ENCODE data around the gene ADGRV1.

Gene ADGRV1, protein sequence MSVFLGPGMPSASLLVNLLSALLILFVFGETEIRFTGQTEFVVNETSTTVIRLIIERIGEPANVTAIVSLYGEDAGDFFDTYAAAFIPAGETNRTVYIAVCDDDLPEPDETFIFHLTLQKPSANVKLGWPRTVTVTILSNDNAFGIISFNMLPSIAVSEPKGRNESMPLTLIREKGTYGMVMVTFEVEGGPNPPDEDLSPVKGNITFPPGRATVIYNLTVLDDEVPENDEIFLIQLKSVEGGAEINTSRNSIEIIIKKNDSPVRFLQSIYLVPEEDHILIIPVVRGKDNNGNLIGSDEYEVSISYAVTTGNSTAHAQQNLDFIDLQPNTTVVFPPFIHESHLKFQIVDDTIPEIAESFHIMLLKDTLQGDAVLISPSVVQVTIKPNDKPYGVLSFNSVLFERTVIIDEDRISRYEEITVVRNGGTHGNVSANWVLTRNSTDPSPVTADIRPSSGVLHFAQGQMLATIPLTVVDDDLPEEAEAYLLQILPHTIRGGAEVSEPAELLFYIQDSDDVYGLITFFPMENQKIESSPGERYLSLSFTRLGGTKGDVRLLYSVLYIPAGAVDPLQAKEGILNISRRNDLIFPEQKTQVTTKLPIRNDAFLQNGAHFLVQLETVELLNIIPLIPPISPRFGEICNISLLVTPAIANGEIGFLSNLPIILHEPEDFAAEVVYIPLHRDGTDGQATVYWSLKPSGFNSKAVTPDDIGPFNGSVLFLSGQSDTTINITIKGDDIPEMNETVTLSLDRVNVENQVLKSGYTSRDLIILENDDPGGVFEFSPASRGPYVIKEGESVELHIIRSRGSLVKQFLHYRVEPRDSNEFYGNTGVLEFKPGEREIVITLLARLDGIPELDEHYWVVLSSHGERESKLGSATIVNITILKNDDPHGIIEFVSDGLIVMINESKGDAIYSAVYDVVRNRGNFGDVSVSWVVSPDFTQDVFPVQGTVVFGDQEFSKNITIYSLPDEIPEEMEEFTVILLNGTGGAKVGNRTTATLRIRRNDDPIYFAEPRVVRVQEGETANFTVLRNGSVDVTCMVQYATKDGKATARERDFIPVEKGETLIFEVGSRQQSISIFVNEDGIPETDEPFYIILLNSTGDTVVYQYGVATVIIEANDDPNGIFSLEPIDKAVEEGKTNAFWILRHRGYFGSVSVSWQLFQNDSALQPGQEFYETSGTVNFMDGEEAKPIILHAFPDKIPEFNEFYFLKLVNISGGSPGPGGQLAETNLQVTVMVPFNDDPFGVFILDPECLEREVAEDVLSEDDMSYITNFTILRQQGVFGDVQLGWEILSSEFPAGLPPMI (N-terminal part only)

DNA sequence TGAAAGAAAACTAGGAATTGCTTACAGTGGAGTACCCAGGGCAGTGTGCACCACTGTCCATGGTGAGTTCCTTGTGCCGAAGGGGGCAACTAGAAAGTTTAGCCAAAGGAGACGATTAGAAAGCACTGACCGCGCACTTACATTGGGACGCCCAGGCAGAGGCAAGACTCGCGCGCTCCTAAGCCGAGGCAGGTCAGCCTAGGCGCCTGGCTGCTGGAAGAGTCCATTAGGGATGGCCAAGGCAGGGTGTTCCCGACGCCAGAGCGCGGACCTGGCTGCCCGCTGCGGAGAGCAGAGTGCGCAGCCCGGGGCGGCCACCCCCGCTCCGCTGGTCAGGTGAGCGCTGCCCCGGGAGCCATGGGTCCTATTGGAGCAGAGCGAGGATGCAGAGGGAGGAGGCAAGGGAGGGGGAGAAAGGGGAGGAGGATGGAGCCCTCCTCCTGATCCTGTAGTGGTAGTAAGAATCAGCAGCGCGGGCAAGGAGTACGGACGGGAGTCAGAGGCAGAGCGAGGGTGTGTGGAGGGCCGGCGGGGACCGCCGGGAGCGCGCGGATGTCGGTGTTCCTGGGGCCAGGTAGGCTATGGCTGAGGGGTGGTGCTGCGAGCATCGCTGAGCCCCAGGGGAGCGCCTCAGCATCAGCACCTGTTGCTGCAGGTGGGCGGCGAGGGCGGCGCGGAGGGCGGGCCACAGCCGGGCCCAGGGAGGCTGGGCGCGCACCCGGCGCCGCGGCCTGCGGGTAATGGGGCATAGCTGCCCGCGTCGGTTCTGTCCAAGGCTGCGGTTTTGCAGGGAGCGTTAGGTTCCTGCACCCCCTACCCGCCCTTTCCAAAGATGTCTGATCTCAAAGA lies at the start of gene ADGRV1:
Gene ADGRV1 (plus strand): TSS at position 454 of the 849 bp plus-strand sequence. CDS start 99 bp downstream, at position 553.
- peak; percentile 34 for DNase-seq (ENCODE audit: low spot score)

DNA sequence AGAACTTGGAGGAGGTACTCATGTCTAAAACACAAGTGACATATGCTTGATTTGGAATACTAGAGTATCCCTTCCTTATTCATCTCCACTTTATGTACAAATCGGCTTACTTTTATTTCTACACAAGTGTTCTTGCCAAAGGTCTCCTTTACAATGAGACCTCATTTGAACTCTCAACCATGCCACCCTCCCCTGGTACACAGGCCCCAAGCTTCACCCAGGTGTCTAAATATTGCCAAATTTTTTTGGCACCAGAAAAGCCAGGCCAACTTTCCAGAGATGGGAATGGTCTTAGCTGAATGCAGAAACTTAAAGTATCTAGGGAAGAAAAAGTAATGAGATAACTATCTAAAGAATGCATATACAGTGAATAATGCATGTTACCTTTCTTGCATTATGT lies 48.2 kb upstream of the ADGRV1 start:
- DNase-seq (ENCODE audit: low spot score): no peak

DNA sequence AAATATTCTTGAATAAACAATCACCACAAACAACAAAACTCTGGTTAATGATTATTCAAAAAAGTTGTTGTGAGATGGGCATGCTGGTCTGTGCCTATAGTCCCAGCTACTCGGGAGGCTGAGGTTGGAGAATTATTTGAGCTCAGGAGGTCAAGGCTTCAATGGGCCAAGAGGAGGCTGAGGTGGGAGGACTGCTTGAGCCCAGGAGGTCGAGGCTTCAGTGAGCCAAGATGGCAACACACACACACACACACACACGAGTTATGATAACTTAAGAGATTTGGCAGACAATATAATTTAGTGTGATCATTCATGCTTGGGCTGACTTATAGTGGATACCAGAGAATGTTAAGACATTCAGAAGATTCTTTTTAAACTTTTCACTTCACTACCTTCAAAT lies 44.1 kb upstream of the ADGRV1 start:
- no peak for DNase-seq (ENCODE audit: low spot score)

DNA sequence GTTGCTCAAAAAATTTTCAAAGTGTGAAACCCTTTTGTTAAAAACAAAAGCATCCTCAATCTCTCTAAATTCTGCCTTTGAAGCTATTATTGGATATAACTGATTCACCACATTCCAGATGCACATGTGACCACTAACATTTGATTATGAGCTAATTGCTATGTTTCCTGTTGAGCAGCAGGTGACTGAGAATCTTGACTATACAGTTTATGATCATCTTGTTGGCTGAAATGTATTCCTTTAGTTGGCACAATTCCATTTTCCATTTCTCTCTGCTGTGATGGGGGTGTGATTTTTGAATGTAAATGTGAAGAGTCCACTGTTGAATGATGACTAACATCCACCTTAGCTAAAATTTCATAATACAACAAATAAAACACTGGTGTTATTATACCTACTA lies 39.9 kb upstream of the ADGRV1 start:
- peak; percentile 14 for DNase-seq (ENCODE audit: low spot score)

DNA sequence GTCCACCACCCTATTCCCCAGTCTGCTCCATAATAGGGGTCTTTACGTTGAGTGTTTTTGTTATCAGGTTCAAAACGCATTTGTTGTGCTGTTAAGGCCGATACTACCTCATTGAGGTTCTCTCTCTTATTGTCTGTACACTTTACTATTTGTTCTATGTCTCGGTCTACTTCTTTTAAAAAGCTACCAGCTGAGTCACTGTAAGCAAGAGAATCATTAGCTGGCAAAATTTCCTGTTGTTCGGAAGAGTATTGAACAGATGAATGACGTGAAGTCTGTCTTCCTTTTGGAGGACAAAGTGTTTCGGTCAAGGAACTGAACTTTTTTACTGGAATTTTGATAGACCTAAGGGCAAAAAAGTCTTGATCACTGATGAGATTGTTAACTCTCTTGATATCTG lies 39.5 kb upstream of the ADGRV1 start:
- no peak for DNase-seq (ENCODE audit: low spot score)

DNA sequence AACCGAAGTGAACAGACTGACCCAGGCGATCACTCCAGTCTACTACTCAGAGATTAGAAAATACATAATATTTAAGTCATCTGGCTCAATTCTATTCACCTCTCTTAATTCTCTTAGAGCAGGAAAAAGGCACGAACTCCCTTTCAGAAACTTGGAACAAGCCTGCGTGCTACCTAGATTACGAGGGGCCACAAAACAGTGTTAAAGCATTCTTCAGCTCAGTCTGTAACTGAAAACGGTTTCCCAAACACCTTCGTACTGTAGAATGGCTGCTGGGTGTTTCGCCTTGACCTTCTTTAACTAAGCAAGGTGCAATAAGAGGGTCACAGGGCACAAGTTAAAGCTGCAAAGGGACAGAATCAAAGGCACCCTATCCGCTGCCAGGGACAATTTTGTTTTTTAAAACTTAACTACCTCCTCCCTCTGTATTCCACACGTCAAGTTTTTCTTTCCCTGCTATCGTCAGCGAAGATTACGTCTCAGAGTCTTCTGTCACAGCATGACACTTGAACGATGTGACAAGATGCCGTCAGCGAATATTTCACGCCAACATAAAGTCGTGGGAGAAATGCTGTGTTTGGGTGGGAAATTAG lies 29.9 kb upstream of the ADGRV1 start:
- DNase-seq (ENCODE audit: low spot score): peak; percentile 14

DNA sequence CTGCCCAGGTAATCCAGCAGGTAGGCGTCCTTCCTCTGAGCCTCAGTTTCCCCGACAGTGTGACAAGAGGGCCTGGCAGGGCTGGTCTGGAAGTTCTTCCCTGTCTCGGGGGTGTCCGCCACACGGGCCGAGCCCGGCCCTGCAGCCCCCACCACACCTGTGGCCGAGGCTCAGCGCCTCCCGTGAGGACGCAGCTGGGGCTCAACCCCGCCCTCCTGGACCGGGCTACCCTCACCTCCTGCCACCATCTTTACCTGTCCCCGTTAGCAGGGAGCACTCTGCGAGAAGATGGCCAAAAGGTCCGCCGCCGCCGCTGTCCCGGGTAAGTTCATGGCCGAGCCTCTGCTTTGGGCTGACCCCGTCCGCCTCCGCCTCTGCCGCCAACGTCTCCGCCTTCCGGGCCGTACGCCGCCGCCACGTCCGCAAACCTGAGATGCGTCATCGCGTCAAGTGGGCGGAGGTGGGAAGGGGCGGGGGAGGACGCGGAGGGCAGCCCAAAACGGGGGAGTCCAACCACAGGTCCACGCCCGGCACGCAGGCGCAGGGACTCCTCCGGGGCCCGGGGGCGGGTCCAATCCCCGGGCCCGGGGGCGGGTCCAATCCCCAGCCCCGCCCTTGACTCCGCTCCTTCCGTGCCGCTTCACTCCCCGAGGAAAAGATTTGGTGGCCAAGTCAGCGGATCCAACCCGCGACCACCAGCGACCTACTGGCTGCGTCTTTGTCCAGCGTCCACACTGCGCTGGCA lies 29.2 kb upstream of the ADGRV1 start, which contains the start of gene LYSMD3:
Gene LYSMD3 (minus strand): TSS at position 391 of the 745 bp plus-strand sequence. CDS start 4,295 bp downstream, outside the sequence.
- DNase-seq (ENCODE audit: low spot score): peak; percentile 98

DNA sequence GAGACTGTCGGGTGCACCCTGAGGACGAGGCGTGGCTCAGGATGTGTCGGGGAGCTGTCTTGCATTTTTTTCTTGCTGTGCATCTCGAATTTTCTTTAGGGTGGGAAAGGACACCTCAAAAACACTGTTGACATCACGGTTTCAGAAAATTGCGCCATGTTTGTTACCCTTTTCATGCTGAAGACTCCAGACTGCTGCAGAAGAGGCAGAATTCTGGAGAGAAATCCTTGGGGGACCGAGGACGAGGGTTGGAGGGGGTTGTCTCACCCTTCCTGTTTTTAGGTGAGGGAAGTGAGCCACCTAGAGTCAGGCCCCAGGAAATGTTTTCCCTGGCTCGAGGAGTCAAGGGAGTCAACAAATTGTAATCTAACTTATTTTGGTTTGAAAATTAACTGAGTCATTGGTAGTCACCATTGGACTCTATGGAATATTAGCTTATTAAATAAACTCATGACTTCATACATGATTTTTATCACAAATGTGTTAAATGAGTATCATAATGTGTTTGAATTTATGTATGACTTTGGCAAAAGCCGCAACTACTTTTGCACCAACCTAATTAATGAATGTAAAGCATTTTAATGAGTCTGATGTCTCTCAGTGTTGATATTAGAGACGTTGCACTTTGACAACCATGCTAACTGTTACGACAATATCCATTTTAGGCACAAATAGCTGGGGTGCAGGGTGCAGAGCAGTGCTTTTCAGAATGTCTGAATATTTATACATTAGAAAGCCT lies 28.5 kb upstream of the ADGRV1 start:
- peak; percentile 78 for DNase-seq (ENCODE audit: low spot score)

DNA sequence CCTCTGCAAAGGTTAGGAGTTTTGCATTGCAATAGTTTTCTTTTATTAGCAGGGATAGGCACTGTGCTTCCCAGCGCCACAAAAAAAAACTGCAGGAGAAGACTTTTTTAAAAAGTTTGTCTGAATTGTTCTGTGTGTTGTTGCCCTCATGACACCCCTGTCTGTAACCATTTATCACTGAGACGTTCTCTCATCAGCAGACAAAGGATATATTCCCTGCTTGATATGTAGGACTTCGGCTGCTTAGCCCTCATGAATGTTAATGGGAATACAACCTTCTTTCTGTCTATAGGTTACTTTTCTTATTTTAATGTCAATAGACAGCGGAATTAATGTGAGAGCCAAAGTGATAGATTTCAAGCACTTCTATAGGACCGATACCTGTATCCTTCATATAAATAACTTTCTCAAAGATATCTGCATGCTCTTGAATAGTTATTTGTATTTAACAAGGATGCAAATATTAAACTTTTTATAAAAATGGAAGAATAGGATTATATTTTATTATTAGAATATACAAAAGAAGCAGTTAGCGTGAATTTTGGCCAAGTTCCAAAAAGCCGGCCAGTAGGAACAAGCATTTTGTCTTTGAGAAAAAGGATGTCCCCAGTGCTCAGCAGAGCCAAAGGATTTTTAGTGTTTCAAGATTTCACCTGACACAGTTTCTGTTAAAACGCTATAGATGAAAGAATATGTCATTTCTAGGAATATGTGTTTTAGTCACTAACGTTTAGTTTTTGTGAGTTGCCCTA lies 27.7 kb upstream of the ADGRV1 start:
- DNase-seq (ENCODE audit: low spot score): no peak

DNA sequence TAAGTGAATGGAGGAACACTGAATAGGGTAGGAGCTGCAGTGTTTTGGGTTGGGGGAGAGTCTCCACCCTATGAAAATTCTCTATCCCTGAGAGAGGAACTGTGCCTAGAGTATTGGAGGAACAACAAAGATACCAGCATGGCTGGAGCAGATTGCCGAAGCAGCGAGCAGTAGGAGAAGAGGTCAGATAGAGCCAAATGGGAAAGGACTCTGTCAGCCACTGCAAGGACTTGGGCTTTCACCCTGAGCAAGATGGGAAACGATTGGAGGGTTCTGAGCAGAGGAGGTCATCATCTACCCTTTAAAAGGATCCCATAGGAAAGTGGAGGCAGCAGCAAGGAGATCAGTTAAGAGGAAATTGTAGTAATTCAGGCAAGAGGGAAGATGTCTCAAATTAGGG lies 24.8 kb upstream of the ADGRV1 start:
- no peak for DNase-seq (ENCODE audit: low spot score)

DNA sequence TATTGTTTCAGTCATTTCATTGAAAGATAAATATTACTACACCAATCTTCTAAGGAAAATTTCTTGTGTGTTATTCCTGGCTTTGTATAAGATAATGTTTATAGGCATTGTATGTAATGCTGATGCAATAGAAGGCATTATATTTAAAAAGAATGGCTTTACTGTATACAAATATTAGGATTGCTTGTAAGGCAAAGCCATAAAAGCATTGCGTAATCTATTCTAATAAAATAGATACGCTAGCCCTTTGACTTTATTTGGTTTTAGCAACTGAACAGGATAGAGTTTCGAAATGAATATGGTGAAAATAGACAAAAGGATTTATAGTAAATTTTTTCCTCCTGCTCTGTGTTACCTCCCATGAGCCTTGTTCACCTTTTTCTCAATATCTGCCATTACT lies 23.7 kb upstream of the ADGRV1 start:
- DNase-seq (ENCODE audit: low spot score): no peak

DNA sequence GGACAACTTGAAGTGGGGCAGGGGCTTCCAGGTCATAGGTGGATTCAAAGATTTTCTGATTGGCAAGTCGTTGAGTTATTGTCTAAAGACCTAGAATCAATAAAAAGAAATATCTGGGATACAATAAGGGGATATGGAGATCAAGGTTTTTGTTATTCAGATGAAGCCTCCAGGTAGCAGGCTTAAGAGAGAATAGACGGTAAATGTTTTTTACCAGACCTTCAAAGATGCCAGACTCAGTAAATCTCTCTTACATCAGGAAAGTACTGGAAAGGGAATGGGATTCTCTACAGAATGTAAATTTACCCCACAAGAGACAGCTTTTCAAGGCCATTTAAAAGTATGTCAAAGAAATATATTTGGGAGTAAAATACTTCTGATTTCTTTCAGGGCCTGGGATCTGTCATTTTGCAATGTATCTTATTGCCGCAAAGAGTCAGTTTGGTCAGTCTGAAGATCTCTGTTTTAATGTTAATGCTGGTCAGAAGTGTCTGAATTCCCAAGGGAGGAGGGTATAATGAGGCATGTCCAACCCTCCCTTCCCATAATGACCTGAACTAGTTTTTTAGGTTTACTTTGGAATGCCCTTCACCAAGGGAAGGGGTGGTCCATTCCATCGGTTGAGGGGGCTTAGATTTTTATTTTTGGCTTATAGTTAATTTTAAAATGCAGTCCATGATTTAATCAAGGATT lies 15.6 kb upstream of the ADGRV1 start:
- no peak for DNase-seq (ENCODE audit: low spot score)

DNA sequence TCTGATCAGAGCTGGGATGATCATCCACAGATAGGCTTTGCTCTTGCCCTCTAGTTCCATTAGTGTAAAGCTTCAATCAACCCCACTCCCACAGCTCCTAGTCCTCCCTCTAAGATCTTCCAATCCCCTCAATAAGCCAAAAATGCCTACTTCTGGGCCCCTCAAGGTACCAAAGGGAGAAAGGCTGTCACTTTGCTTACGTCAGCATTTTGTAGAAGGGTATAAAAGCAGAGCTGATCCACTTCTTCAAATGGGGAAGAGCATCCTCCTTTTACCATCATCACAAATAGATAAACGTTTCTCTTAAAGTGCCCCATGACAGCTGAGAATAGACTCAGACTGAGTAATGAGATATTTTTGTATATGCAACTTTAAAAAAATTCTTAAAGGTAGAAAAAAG lies 13.1 kb upstream of the ADGRV1 start:
- no peak for DNase-seq (ENCODE audit: low spot score)

DNA sequence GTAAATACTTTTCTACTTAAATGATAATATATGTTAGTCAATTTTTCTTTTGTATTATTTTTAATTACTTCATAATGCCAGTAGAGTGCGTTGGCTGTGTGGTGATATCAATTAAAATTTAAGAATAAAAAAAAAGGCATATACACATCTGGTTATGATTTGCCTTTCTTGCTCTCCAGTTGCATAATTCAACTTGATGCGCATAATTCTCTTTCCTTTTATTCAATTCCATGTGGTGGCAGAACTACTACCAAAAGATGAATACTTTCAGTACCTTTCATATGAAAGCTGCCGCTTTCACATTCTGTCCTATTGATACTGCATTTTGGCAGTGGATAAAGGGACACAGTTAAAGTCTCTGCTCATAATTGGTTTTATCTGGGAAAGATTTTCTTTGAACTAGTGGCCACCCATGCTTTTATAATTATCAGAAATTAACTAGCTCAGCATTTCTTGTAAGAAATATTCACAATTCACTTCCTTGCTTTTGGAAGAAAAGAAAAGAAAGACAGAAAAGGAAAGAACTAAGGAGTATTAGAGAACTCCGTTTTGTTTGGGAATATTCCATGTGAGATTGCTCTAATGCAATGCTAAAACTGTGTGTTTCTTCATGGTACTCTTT lies 12.3 kb upstream of the ADGRV1 start:
- no peak for DNase-seq (ENCODE audit: low spot score)

DNA sequence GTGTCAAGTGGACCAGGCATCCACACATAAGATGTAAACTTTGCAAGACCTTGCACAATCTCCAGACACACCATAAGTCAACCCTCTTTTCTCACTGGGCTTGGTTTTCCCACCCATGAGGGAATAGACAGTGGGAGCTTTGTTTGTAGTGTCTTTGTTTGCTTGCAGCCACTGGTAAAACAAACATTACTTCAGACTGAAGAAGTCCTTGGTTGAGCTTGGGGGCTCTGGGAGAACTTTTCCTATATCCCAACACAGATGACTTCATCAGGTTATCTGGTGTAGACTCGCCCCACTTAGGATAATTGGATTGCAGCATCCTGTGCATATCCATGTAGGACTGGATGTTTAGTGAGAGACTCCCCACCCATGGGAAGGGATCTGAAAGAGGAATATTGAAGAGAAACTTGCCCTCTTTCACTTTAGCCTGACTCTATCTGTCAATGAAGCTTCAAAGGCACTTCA lies 11.5 kb upstream of the ADGRV1 start:
- no peak for DNase-seq (ENCODE audit: low spot score)

DNA sequence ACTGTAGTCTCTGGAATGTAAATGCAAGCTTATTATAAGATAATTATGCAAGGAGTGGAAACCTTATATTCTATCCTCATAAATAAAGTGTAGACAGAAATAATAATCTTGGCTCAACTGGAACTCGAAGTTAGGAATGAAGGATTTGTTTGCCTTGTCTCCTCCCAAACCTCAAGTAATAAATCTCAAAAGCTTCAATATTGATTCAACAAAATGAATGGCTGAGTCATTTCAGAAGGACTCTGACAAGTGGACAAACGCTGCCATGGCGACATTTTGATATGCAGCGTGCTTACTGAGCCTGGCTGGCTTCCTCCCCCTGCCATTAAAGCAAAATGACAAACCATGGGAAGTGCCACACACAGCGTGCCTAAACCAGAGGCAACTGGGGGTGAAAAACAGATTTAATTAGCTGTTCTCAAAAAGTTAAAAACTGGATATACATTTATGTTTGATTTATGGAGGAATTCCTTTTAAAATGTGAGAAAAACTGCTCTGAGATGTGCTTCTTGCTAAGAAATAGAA lies 10.5 kb upstream of the ADGRV1 start:
- no peak for DNase-seq (ENCODE audit: low spot score)

DNA sequence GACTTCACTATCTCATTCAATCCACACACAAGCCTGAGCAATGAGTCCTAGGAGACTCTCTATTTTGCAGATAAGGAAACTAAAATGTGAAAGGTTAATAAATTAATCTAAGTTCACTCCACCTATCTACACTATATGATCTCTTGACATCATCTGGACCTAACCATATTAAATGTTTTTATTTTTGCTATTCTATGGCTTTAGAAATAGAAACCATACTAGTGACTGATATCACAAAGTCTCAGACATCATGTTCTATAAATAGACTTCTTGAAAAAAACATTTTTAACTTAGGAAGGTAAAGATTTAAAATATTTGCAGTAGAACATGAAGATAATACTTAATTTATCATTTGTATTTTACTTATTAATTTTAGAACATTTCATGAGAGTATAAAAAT lies 9.4 kb upstream of the ADGRV1 start:
- DNase-seq (ENCODE audit: low spot score): no peak
